ENCODE measurements around the gene RRP9. TPM values are rescaled to one million over a fixed set of nuclear protein-coding genes. Genes with fewer than 3 reads are reported as not detected.

The RRP9 gene
- total RNA-seq, 1 donor from 2014 or later, result 15.6 TPM

GRCh38 chr3:51937014-51937413 lies 4.7 kb downstream of the RRP9 start:
- DNase-seq, result no peak
- no peaks in the 10 kb centered on the region for H3K36me3 Mint-ChIP-seq (ENCODE audit: unreplicated experiment)
- TF ChIP-seq CTCF (IDR thresholded peaks at IDR 0.05; ENCODE audit: partially characterized antibody, unreplicated experiment), result no peak
- H3K4me3 Mint-ChIP-seq (ENCODE audit: unreplicated experiment), result no peak overlapping the region
- H3K27ac Mint-ChIP-seq (ENCODE audit: unreplicated experiment), result no peak overlapping the region
- peaks cover 8% of the 10 kb centered on the region for H3K27me3 Mint-ChIP-seq (ENCODE audit: unreplicated experiment)
- peaks cover 1% of the 10 kb centered on the region for H3K9me3 Mint-ChIP-seq (ENCODE audit: unreplicated experiment)
- H3K4me1 Mint-ChIP-seq (ENCODE audit: low read depth, unreplicated experiment), result peaks cover 6% of the 10 kb centered on the region

- no peak for TF ChIP-seq CTCF (IDR thresholded peaks at IDR 0.05; ENCODE audit: partially characterized antibody, unreplicated experiment)
These were observed 5.6 kb downstream of the RRP9 start for GRCh38 chr3:51935886-51936755.

GRCh38 chr3:51934991-51935885 lies 6.5 kb downstream of the RRP9 start:
- DNase-seq, result no peak
- H3K9me3 Mint-ChIP-seq (ENCODE audit: unreplicated experiment), result no peaks in the 10 kb centered on the region
- no peaks in the 10 kb centered on the region for H3K36me3 Mint-ChIP-seq (ENCODE audit: unreplicated experiment)
- no peak for TF ChIP-seq CTCF (IDR thresholded peaks at IDR 0.05; ENCODE audit: partially characterized antibody, unreplicated experiment)
- peaks cover 5% of the 10 kb centered on the region for H3K27me3 Mint-ChIP-seq (ENCODE audit: unreplicated experiment)
- H3K27ac Mint-ChIP-seq (ENCODE audit: unreplicated experiment), result no peak overlapping the region
- no peaks in the 10 kb centered on the region for H3K4me1 Mint-ChIP-seq (ENCODE audit: low read depth, unreplicated experiment)
- no peak overlapping the region for H3K4me3 Mint-ChIP-seq (ENCODE audit: unreplicated experiment)

More at GRCh38 chr3:51935886-51936755, 5.6 kb downstream of the RRP9 start:
- Mint-ChIP-seq H3K27ac (ENCODE audit: unreplicated experiment) (no peak overlapping the region), H3K36me3 (ENCODE audit: unreplicated experiment) (no peaks in the 10 kb centered on the region), H3K27me3 (ENCODE audit: unreplicated experiment) (peaks cover 8% of the 10 kb centered on the region), H3K9me3 (ENCODE audit: unreplicated experiment) (no peaks in the 10 kb centered on the region), H3K4me3 (ENCODE audit: unreplicated experiment) (no peak overlapping the region), H3K4me1 (ENCODE audit: low read depth, unreplicated experiment) (peaks cover 4% of the 10 kb centered on the region)
- DNase-seq, result no peak

- TF ChIP-seq CTCF (IDR thresholded peaks at IDR 0.05; ENCODE audit: partially characterized antibody, unreplicated experiment), result no peak
- H3K4me3 Mint-ChIP-seq (ENCODE audit: unreplicated experiment), result no peak overlapping the region
- H3K27me3 Mint-ChIP-seq (ENCODE audit: unreplicated experiment), result peaks cover 5% of the 10 kb centered on the region
- no peaks in the 10 kb centered on the region for H3K36me3 Mint-ChIP-seq (ENCODE audit: unreplicated experiment)
- H3K9me3 Mint-ChIP-seq (ENCODE audit: unreplicated experiment), result no peaks in the 10 kb centered on the region
- H3K4me1 Mint-ChIP-seq (ENCODE audit: low read depth, unreplicated experiment), result no peaks in the 10 kb centered on the region
- H3K27ac Mint-ChIP-seq (ENCODE audit: unreplicated experiment), result no peak overlapping the region
- DNase-seq, result no peak
These were observed 7.4 kb downstream of the RRP9 start for GRCh38 chr3:51934139-51934850.

All from glutamatergic neuron (in vitro differentiated cells).